HG03095 (cell line): ENCODE measurements around the gene BASP1.
A peak's percentile ranks its signal among the peaks of the same experiment; 100 is the strongest.
"Not testable (repeated sequence)": the region's sequence is repeated elsewhere in the genome, so short reads cannot be mapped to it uniquely, and the experiment has no call there.

Source experiments
- ATAC-seq: cut with Tn5 transposase; IDR thresholded peaks from one replicate; pipeline ENCODE4 v1.9.1; 2021; ENCODE audit warnings: moderate library complexity; ENCODE audit not compliant: unreplicated experiment

Gene BASP1

DNA sequence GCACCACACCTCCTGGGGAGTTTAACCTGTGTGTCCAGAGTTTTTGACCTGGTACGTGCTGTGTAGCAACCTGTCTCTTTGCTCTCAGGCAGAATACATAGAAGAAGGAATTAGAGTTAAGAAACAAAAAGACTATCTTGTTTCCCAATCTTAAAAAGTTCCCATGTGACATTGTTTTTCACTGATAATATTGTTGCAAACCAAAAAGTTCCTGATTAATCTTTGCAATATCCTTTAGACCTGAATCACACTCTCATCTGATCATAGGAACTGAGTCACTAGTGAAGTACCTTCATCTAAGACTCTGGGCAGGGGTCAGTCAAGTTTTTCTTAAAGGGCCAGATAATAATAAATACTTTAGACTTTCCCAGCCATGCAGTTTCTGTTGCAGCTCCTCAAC lies 35.1 kb downstream of the BASP1 start:
- no peak for ATAC-seq

GRCh38 chr5:17255471-17256021 lies 38.1 kb downstream of the BASP1 start:
- peak; percentile 47 for ATAC-seq

DNA sequence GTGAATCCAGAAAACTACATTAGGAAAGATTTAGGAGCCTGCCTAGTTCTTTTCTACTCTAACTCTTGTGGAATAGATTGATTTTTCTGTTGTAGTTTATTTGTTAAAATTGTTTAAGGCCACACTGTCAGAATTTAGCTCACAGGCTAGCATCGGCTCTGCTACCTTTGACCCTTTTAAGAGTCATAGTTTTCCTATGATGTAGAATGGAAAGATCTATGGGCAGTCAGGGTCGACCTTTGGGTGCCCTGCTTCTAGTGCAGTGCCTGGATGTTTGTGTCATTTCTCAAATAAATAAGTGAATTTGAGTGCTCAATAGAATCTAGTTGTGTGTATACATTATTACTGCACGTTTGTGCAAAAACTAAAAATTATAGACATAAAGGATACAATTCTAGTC lies 38.7 kb downstream of the BASP1 start:
- ATAC-seq: no peak

DNA sequence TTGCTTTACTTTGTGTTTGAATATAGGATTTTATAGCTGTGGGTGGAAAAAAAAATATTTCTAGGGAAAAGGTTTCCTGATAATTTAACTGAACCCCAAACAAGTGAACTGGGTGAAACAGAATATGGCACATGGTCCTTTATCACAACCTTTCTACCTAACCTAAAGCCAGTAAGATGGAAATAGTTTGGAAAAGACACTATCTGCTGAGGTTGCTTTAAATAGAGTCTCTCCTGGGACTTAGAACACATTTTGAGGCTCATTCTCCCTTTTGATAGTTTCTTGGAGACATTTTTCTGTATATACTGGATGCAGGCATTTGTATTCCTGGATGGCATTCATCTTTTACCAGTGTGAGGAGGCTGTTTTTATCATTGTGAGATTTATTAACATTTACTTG lies 39.4 kb downstream of the BASP1 start:
- no peak for ATAC-seq

DNA sequence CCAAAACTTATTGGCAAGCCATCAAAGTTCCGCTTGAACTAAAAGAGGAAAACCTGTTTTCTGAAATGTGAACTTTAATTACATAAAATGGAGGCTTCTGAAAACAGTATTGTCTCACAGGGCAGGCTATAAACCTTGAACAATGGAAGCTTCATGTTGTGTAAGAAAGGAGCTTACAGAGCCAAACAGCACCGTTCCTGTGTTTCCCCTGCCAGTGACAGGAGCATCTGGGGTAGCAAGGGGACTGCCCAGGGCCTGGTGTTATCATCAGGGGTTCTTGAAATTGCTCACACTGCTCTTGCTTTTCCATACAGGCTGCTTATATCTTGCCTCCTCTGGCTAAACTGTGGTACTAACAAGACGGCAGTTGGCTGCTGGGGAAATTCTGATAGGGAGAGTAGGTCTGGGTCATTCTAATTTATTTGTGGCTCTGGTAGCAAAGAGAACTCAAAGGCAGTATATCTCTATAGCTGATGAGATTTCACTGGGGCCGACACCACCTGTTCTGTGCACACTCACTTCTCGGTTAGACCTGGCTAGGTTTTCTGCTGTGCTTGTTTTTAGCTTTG lies 40.4 kb downstream of the BASP1 start:
- ATAC-seq: peak; percentile 77

DNA sequence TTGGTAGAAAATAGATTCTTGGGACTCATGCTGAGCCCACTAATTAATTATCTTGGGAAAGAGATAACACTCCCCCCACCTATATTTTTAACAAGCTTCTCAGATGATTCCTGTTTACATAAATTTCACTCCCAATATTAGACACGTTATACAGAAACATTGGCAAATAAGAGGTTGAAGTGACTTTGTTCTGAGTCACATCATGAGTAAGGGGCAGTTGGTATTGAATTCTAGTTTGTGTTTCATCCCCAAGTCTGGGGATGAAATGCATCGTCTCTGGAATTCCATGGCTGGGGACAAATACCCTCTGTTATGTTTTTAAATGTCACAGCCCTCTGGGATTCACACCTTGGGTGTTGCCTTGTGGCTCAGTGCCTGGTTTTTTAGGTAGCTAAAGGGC lies 41.0 kb downstream of the BASP1 start:
- no peak for ATAC-seq

GRCh38 chr5:17259012-17259411 lies 41.6 kb downstream of the BASP1 start:
- not testable (repeated sequence) for ATAC-seq

DNA sequence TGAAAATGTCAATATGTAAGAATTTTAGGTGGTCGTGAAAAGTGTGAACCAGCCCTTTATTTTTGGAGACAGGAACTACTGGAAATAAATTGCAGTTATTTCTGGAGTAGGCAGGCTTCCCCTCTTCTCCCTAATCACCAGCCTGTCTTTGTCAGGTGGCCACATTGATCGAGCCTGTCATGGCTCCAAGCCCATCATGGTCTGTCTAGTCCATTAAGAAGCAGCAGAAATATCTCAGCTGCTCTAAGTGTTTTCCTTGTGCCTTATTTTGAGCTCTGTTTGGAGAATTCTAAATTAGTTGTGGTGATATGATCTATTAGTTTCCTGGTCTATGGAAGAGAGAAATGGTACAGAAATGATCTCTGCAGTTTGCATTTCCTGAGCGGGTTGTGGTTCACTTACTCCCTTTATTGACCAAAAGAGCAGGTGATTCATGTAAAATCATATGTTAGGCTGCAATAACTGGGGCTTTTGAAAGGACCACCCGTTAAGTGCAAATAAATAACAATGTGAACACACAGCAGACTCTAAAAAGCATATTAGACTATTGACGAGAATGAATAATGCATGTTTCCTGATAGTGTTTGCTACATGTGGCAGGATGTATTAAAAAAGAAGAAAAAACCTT lies 42.3 kb downstream of the BASP1 start:
- ATAC-seq: no peak

DNA sequence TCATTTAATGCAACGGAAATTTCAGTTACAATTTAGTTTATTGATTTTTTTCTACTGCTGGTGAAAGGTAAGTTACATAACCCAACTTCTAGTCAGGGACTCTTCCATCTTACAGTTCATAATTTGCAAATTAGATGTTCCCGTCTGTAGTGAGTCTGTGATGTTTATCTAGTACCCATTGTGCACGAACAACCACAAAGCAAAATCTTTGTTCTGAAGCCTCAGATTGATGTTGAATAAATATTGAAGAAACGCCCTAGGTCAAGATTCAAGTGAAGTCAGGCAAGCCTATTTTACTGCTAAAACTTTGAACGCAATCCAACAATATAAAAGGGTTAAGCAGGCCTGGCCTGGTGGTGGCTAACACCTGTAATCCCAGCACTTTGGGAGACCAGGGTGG lies 43.1 kb downstream of the BASP1 start:
- ATAC-seq: no peak

GRCh38 chr5:17261075-17261474 lies 43.6 kb downstream of the BASP1 start:
- ATAC-seq: no peak

- ATAC-seq: no peak
Measured at GRCh38 chr5:17265041-17265440, 47.6 kb downstream of the BASP1 start.

GRCh38 chr5:17267106-17267505 lies 49.7 kb downstream of the BASP1 start:
- ATAC-seq: peak; percentile 72

GRCh38 chr5:17269201-17269600 lies 51.8 kb downstream of the BASP1 start:
- ATAC-seq: peak; percentile 61

GRCh38 chr5:17272111-17272510 lies 54.7 kb downstream of the BASP1 start:
- ATAC-seq: no peak

DNA sequence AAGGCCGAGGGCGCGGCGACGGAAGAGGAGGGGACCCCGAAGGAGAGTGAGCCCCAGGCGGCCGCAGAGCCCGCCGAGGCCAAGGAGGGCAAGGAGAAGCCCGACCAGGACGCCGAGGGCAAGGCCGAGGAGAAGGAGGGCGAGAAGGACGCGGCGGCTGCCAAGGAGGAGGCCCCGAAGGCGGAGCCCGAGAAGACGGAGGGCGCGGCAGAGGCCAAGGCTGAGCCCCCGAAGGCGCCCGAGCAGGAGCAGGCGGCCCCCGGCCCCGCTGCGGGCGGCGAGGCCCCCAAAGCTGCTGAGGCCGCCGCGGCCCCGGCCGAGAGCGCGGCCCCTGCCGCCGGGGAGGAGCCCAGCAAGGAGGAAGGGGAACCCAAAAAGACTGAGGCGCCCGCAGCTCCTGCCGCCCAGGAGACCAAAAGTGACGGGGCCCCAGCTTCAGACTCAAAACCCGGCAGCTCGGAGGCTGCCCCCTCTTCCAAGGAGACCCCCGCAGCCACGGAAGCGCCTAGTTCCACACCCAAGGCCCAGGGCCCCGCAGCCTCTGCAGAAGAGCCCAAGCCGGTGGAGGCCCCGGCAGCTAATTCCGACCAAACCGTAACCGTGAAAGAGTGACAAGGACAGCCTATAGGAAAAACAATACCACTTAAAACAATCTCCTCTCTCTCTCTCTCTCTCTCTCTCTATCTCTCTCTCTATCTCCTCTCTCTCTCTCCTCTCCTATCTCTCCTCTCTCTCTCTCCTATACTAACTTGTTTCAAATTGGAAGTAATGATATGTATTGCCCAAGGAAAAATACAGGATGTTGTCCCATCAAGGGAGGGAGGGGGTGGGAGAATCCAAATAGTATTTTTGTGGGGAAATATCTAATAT lies 58.1 kb downstream of the BASP1 start:
- ATAC-seq: no peak

GRCh38 chr5:17276445-17276844 lies 59.0 kb downstream of the BASP1 start:
- ATAC-seq: peak; percentile 48

DNA sequence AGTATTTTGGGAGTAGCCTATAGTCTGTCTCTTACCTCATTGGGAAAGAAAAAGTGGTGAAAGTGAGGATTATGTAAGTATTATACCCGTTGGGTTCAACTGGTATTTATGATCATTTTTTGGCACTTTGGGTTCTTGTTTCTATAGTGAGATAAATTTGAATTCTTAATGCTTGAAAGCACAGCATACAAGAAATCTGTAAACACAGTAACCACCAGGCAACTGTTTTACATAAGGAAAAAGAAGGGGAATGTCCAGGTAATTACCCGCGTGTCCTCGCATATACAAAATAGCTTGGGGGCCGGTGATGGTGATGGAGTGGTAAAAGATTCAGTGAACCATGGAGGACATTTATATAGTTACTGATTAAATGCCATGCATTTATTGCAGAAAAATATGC lies 60.5 kb downstream of the BASP1 start:
- peak; percentile 28 for ATAC-seq

GRCh38 chr5:17278931-17279330 lies 61.5 kb downstream of the BASP1 start:
- no peak for ATAC-seq

DNA sequence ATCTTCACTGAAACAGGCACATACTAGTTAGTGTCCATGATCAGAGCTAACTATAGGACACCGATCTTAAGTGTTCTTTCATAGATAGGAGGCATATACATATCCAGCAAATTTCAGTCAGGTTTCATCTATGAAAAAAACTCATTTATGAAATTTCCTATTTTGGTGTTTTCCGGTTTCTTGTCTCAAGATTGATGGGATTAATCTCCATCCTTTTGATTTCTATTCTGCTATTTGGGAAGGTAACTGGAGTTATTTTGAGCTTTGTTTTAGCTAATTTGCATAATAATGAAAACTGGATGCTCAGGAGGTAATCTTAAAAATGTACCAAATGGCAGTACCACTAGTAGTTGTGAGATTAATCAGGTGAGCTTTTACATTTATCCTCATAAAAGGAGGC lies 62.1 kb downstream of the BASP1 start:
- ATAC-seq: no peak

GRCh38 chr5:17282283-17283120 lies 65.1 kb downstream of the BASP1 start:
- peak; percentile 95 for ATAC-seq

GRCh38 chr5:17283121-17283415 lies 65.6 kb downstream of the BASP1 start:
- ATAC-seq: no peak
